HepG2 (cell line): ENCODE data around the gene RRP9. TPM values are rescaled to one million over a fixed set of nuclear protein-coding genes. Genes with fewer than 3 reads are reported as not detected.

Experiments used
- ATF7-NPFF ChIP-seq: sonication (generic); formaldehyde crosslinking; IDR thresholded peaks from 2 replicates; pipeline ENCODE4 v1.8.1; 2023; ENCODE audit warnings: mild to moderate bottlenecking, low read depth, missing genetic modification reagents, moderate library complexity
- CREB1 ChIP-seq, 2 experiments: fragments of 450-650 bp in 1 of 2; IDR thresholded peaks; 2 replicates each; pipeline ENCODE4 v1.6.1; 2016 to 2017; ENCODE audit warnings: control low read depth in 1 of 2, mild to moderate bottlenecking in 1 of 2, missing compliant biosample characterization in 1 of 2, missing genetic modification characterization in 1 of 2
- POLR2A ChIP-seq, 2 experiments: IDR thresholded peaks; 2 replicates each; pipeline ENCODE4 v1.6.1; 2011; ENCODE audit warnings: low read depth in 2 of 2, low read length in 2 of 2, mild to moderate bottlenecking in 1 of 2, moderate library complexity in 1 of 2; ENCODE audit not compliant: insufficient read depth in 1 of 2
- SAFB2 ChIP-seq: sonication (generic); formaldehyde crosslinking; IDR thresholded peaks from 2 replicates; pipeline ENCODE4 v1.5.1; 2020; ENCODE audit warnings: missing genetic modification reagents, low read depth, mild to moderate bottlenecking, borderline replicate concordance
- SRSF9 ChIP-seq: fragments of 200-400 bp; formaldehyde crosslinking; IDR thresholded peaks from 2 replicates; pipeline ENCODE4 v1.6.1; 2018; ENCODE audit warnings: borderline replicate concordance, mild to moderate bottlenecking, low read depth, low read length; ENCODE audit not compliant: insufficient read depth, poor library complexity, severe bottlenecking
- TAF1 ChIP-seq: sonication (generic); formaldehyde crosslinking; IDR thresholded peaks from 2 replicates; pipeline ENCODE4 v1.4.0; 2020; ENCODE audit warnings: missing genetic modification reagents
- TARDBP ChIP-seq: sonication (generic); formaldehyde crosslinking; IDR thresholded peaks from 2 replicates; pipeline ENCODE4 v1.8.0; 2022; ENCODE audit warnings: mild to moderate bottlenecking, missing genetic modification reagents
- TCF7L2 ChIP-seq: IDR thresholded peaks from 2 replicates; pipeline ENCODE4 v1.6.1; 2011; ENCODE audit warnings: mild to moderate bottlenecking, low read depth, low read length, moderate library complexity
- TEAD3 ChIP-seq: optimal IDR thresholded peaks from 2 replicates; pipeline ENCODE3; 2016; ENCODE audit warnings: borderline replicate concordance
- YEATS4 ChIP-seq: sonication (generic); formaldehyde crosslinking; IDR thresholded peaks from 2 replicates; pipeline ENCODE4 v1.4.0; 2020; ENCODE audit warnings: missing genetic modification reagents, borderline replicate concordance
- ZNF790 ChIP-seq: sonication (generic); formaldehyde crosslinking; IDR thresholded peaks from 2 replicates; pipeline ENCODE4 v1.8.0; 2022; ENCODE audit warnings: missing genetic modification reagents, mild to moderate bottlenecking, borderline replicate concordance
- ZSCAN12 ChIP-seq: sonication (generic); formaldehyde crosslinking; IDR thresholded peaks from 2 replicates; pipeline ENCODE4 v1.9.0; 2021; ENCODE audit warnings: mild to moderate bottlenecking, missing genetic modification reagents
- polyA plus RNA-seq, 8 experiments: library from polyadenylated mRNA; depleted of rRNA in 3 of 8; stranded (reverse) in 7 of 8; unstranded in 1 of 8; fragments of >200 nt; fragmentation: Illumina TruSeq in 4 of 8; extraction: Trizol in 4 of 8; gene quantifications; 2 replicates each; pipeline versions ENCODE4 v1.2.1 to v1.2.3, GENCODE V29; 2011 to 2016; ENCODE audit warnings: low read depth in 4 of 8, missing spikeins in 1 of 8, mixed read lengths in 1 of 8; ENCODE audit not compliant: insufficient read depth in 1 of 8
- total RNA-seq, 5 experiments: library from RNA; depleted of rRNA; stranded (reverse); fragments of >200 nt; fragmentation: Illumina TruSeq; extraction: Trizol; gene quantifications; 2 replicates each; pipeline ENCODE4 v1.2.3, GENCODE V29; 2016; ENCODE audit warnings: low read depth in 1 of 5
- TF ChIP-seq, protein P1 (sequence below): sonication (generic); formaldehyde crosslinking; IDR thresholded peaks from 2 replicates; pipeline ENCODE4 v1.5.1; 2020; ENCODE audit warnings: mild to moderate bottlenecking, missing genetic modification reagents
- TF ChIP-seq, protein P2 (sequence below): sonication (generic); formaldehyde crosslinking; IDR thresholded peaks from 2 replicates; pipeline ENCODE4 v1.8.1; 2023; ENCODE audit warnings: missing genetic modification reagents, inconsistent platforms, borderline replicate concordance
- TF ChIP-seq, protein P3 (sequence below): sonication (generic); formaldehyde crosslinking; IDR thresholded peaks from 2 replicates; pipeline ENCODE4 v1.4.0; 2020; ENCODE audit warnings: missing genetic modification reagents, borderline replicate concordance
- TF ChIP-seq, protein P4 (sequence below): sonication (generic); formaldehyde crosslinking; IDR thresholded peaks from 2 replicates; pipeline ENCODE4 v1.5.1; 2020; ENCODE audit warnings: missing genetic modification reagents, mild to moderate bottlenecking, borderline replicate concordance

The RRP9 gene
- total and polyA plus RNA-seq, 2 of the 13 experiments (the other 11 are each of a cell fraction or from before 2014, with no cell fraction given) = 14.8 to 44.0 TPM

DNA sequence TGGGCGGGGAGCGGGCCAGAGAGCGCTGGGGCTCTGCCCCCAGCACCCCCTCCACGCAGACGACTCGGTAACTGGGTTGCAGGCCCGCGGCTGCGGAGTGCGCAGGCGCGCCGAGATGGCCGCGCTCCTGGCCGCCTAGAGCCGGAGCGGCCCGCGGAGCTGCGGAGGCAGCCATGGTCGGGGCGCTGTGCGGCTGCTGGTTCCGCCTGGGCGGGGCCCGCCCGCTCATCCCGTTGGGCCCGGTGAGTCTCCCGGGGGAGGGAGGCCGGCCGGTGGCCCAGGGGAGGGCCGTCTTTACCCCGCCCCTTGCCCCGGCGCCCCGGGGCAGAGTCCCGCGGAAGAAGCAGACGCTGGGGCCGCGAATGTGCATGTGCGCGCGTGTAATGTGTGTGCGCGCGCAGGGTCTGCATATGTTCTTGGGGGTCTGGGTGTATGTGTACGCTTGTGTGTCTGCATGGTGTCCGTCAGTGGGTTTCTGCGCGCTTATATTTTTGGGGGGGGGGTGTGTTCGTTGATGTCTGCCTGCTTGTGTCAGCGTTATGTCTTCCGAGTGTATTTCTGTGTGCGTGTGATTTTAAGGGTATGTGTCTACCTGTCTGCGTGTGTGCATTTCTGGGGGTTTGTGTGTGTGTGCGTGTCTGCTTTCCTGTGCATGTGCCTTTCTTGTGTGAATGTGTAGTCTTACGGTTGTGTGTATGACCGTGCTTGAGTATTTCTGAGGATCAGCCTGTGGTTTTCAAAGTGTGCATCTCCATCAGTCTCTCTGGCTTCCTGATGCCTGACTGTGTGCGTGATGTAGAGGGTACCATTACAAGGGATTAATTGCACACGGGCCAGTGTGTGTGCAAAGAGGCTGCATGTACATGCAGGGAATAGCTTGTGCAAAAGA is 33.5 kb upstream of the RRP9 start, which contains the start of gene ABHD14A (continued):
- TF ChIP-seq, protein P1, sequence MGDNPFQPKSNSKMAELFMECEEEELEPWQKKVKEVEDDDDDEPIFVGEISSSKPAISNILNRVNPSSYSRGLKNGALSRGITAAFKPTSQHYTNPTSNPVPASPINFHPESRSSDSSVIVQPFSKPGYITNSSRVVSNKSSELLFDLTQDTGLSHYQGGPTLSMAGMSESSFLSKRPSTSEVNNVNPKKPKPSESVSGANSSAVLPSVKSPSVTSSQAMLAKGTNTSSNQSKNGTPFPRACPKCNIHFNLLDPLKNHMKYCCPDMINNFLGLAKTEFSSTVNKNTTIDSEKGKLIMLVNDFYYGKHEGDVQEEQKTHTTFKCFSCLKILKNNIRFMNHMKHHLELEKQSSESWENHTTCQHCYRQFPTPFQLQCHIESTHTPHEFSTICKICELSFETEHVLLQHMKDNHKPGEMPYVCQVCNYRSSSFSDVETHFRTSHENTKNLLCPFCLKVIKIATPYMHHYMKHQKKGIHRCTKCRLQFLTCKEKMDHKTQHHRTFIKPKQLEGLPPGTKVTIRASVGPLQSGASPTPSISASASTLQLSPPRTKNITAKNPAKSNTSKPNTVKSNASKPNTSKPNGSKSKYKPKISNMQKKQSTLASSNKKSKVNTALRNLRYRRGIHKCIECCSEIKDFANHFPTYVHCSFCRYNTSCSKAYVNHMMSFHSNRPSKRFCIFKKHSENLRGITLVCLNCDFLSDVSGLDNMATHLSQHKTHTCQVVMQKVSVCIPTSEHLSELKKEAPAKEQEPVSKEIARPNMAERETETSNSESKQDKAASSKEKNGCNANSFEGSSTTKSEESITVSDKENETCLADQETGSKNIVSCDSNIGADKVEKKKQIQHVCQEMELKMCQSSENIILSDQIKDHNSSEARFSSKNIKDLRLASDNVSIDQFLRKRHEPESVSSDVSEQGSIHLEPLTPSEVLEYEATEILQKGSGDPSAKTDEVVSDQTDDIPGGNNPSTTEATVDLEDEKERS (CRISPR knock-in tag) = no peak
- TF ChIP-seq, protein P2, sequence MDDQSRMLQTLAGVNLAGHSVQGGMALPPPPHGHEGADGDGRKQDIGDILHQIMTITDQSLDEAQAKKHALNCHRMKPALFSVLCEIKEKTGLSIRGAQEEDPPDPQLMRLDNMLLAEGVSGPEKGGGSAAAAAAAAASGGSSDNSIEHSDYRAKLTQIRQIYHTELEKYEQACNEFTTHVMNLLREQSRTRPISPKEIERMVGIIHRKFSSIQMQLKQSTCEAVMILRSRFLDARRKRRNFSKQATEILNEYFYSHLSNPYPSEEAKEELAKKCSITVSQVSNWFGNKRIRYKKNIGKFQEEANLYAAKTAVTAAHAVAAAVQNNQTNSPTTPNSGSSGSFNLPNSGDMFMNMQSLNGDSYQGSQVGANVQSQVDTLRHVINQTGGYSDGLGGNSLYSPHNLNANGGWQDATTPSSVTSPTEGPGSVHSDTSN (CRISPR knock-in tag) = no peak
- TF ChIP-seq SRSF9 (no peak), ZSCAN12 (CRISPR knock-in tag) (peak; percentile 67; the same call in 1 of the 2 replicates), SAFB2 (CRISPR knock-in tag) (peak; percentile 93), TARDBP (CRISPR knock-in tag) (no peak), TEAD3 (CRISPR knock-in tag) (no peak), TAF1 (CRISPR knock-in tag) (peak; percentile 66), YEATS4 (CRISPR knock-in tag) (peak; percentile 51), ATF7-NPFF (peak; percentile 52; the same call in 1 of the 2 replicates), TCF7L2 (no peak), CREB1 (IDR thresholded peaks at IDR 0.05) (no peak), CREB1 (CRISPR knock-in tag; IDR thresholded peaks at IDR 0.05) (no peak), POLR2A (IDR thresholded peaks at IDR 0.05; ENCODE audit: insufficient read depth in 1 of 2, low read depth in 2 of 2, low read length in 2 of 2) (peak in 1 of 2 experiments; percentile 60; a peak in 2 of 4 replicates), ZNF790 (CRISPR knock-in tag) (0 out of 2 replicates have a peak, but pooled peaks have one; percentile 15)
- TF ChIP-seq, protein P3, sequence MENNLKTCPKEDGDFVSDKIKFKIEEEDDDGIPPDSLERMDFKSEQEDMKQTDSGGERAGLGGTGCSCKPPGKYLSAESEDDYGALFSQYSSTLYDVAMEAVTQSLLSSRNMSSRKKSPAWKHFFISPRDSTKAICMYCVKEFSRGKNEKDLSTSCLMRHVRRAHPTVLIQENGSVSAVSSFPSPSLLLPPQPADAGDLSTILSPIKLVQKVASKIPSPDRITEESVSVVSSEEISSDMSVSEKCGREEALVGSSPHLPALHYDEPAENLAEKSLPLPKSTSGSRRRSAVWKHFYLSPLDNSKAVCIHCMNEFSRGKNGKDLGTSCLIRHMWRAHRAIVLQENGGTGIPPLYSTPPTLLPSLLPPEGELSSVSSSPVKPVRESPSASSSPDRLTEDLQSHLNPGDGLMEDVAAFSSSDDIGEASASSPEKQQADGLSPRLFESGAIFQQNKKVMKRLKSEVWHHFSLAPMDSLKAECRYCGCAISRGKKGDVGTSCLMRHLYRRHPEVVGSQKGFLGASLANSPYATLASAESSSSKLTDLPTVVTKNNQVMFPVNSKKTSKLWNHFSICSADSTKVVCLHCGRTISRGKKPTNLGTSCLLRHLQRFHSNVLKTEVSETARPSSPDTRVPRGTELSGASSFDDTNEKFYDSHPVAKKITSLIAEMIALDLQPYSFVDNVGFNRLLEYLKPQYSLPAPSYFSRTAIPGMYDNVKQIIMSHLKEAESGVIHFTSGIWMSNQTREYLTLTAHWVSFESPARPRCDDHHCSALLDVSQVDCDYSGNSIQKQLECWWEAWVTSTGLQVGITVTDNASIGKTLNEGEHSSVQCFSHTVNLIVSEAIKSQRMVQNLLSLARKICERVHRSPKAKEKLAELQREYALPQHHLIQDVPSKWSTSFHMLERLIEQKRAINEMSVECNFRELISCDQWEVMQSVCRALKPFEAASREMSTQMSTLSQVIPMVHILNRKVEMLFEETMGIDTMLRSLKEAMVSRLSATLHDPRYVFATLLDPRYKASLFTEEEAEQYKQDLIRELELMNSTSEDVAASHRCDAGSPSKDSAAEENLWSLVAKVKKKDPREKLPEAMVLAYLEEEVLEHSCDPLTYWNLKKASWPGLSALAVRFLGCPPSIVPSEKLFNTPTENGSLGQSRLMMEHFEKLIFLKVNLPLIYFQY = peak; percentile 74; the same call in 1 of the 2 replicates
- TF ChIP-seq, protein P4, sequence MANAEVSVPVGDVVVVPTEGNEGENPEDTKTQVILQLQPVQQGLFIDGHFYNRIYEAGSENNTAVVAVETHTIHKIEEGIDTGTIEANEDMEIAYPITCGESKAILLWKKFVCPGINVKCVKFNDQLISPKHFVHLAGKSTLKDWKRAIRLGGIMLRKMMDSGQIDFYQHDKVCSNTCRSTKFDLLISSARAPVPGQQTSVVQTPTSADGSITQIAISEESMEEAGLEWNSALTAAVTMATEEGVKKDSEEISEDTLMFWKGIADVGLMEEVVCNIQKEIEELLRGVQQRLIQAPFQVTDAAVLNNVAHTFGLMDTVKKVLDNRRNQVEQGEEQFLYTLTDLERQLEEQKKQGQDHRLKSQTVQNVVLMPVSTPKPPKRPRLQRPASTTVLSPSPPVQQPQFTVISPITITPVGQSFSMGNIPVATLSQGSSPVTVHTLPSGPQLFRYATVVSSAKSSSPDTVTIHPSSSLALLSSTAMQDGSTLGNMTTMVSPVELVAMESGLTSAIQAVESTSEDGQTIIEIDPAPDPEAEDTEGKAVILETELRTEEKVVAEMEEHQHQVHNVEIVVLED = peak; percentile 13; the same call in 1 of the 2 replicates
